Trophoblast cell (in vitro differentiated cells and primary cell): Measurements from ENCODE around the gene DCLRE1C.

ENCODE experiments used
- DNase-seq, 2 donors: peaks; one replicate each; pipeline ENCODE4 v3.0.0-alpha.2; 2016
- H2AFZ ChIP-seq: 2 replicates; pipeline ENCODE4 v1.6.1; 2013; ENCODE audit warnings: low read length, moderate library complexity, mild to moderate bottlenecking; ENCODE audit not compliant: insufficient read depth, poor library complexity
- H2AK5ac ChIP-seq: 2 replicates; pipeline ENCODE4 v1.6.1; 2013; ENCODE audit warnings: mild to moderate bottlenecking, low read length
- H2BK120ac ChIP-seq: 2 replicates; pipeline ENCODE4 v1.6.1; 2013; ENCODE audit warnings: low read length, mild to moderate bottlenecking, moderate library complexity; ENCODE audit not compliant: insufficient read depth, poor library complexity
- H2BK12ac ChIP-seq: 2 replicates; pipeline ENCODE4 v1.6.1; 2013; ENCODE audit warnings: mild to moderate bottlenecking, low read length, moderate library complexity
- H2BK5ac ChIP-seq: 2 replicates; pipeline ENCODE4 v1.6.1; 2013; ENCODE audit warnings: low read length, low read depth, moderate library complexity, mild to moderate bottlenecking; ENCODE audit not compliant: poor library complexity
- H3K14ac ChIP-seq: 2 replicates; pipeline ENCODE4 v1.6.1; 2013; ENCODE audit warnings: mild to moderate bottlenecking, low read length
- H3K18ac ChIP-seq: 2 replicates; pipeline ENCODE4 v1.6.1; 2013; ENCODE audit warnings: mild to moderate bottlenecking, low read length
- H3K23ac ChIP-seq: 2 replicates; pipeline ENCODE4 v1.6.1; 2013; ENCODE audit warnings: low read length
- H3K27ac ChIP-seq: 2 replicates; pipeline ENCODE4 v1.5.1; 2013; ENCODE audit warnings: low read depth, mild to moderate bottlenecking, inconsistent platforms, low read length, moderate library complexity
- H3K27me3 ChIP-seq: 2 replicates; pipeline ENCODE4 v1.6.1; 2013; ENCODE audit warnings: inconsistent platforms, mild to moderate bottlenecking, low read length, moderate library complexity; ENCODE audit not compliant: insufficient read depth
- H3K36me3 ChIP-seq, 2 experiments: 1 replicate in 1 of 2; 2 replicates in 1 of 2; pipeline ENCODE4 v1.6.1; 2013; ENCODE audit warnings: low read length in 2 of 2, mild to moderate bottlenecking in 2 of 2, moderate library complexity in 1 of 2; ENCODE audit not compliant: insufficient read depth in 2 of 2, control insufficient read depth in 1 of 2
- H3K4ac ChIP-seq: 2 replicates; pipeline ENCODE4 v1.6.1; 2013; ENCODE audit warnings: low read depth, mild to moderate bottlenecking, low read length, moderate library complexity
- H3K4me1 ChIP-seq, 2 experiments: 1 replicate in 1 of 2; 2 replicates in 1 of 2; pipeline ENCODE4 v1.6.1; 2013; ENCODE audit warnings: low read length in 2 of 2, mild to moderate bottlenecking in 2 of 2, moderate library complexity in 1 of 2; ENCODE audit not compliant: insufficient read depth in 2 of 2, control insufficient read depth in 1 of 2
- H3K4me2 ChIP-seq: 2 replicates; pipeline ENCODE4 v1.6.1; 2013; ENCODE audit warnings: inconsistent platforms, mild to moderate bottlenecking, low read length, moderate library complexity
- H3K4me3 ChIP-seq: 2 replicates; pipeline ENCODE4 v1.5.1; 2013; ENCODE audit warnings: mild to moderate bottlenecking, low read depth, low read length, inconsistent platforms
- H3K79me1 ChIP-seq: one replicate; pipeline ENCODE4 v1.6.1; 2013; ENCODE audit warnings: low read length
- H3K79me2 ChIP-seq: 2 replicates; pipeline ENCODE4 v1.6.1; 2013; ENCODE audit warnings: low read length, mild to moderate bottlenecking; ENCODE audit not compliant: control insufficient read depth, insufficient read depth, poor library complexity
- H3K9ac ChIP-seq: 2 replicates; pipeline ENCODE4 v1.6.1; 2013; ENCODE audit warnings: mild to moderate bottlenecking, low read length
- H3K9me3 ChIP-seq: 2 replicates; pipeline ENCODE4 v1.6.1; 2013; ENCODE audit warnings: low read depth, mild to moderate bottlenecking, control low read depth, inconsistent platforms, low read length; ENCODE audit not compliant: insufficient read depth
- H4K12ac ChIP-seq: 2 replicates; pipeline ENCODE4 v1.6.1; 2013; ENCODE audit warnings: low read depth, mild to moderate bottlenecking, low read length, moderate library complexity
- H4K8ac ChIP-seq: 2 replicates; pipeline ENCODE4 v1.6.1; 2013; ENCODE audit warnings: low read depth, mild to moderate bottlenecking, low read length, moderate library complexity
- H4K91ac ChIP-seq: one replicate; pipeline ENCODE4 v1.6.1; 2013; ENCODE audit warnings: low read depth, mild to moderate bottlenecking, low read length, moderate library complexity
- WGBS: extraction: QIAGEN DNeasy Blood & Tissue Kit; methylation state at CpG from one replicate; pipeline ENCODE4 v1.1.7; 2013; ENCODE audit warnings: missing lambda C conversion rate; ENCODE audit not compliant: insufficient read length, insufficient coverage; ENCODE audit errors: extremely low coverage; 5-methylcytosine and 5-hydroxymethylcytosine counted together

Gene DCLRE1C

DNA sequence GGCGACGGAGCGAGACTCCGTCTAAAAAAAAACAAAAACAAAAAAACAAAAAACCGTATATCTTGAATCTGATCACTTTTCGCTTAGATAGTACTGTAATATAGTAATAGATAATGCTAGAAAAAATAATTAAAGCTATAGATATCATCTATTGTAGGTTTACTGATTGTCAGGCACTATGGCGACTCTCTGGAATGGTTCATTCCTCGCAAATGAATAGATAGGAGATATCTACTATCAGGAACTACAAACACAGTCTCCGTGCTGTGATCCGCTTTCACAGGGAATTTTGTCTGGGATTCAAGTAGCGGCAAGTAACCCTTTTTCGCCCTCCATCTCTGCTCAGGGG, 5.0 kb upstream of the DCLRE1C start:
- peaks cover 5% of the 10 kb centered on the region for H3K79me2 ChIP-seq
- no peak overlapping the region for H3K18ac ChIP-seq
- H3K79me1 ChIP-seq = peaks cover 13% of the 10 kb centered on the region
- no peak overlapping the region for H2BK12ac ChIP-seq
- no peaks in the 10 kb centered on the region for H3K27me3 ChIP-seq
- H3K4me1 ChIP-seq = no peaks in the 10 kb centered on the region
- peak overlapping the region; percentile 85 for H3K4me3 ChIP-seq
- H3K9me3 ChIP-seq = no peaks in the 10 kb centered on the region
- H3K27ac ChIP-seq = no peak overlapping the region
- H4K91ac ChIP-seq = peak overlapping the region; percentile 8
- peak overlapping the region; percentile 80 for H3K4me2 ChIP-seq
- peak overlapping the region; percentile 43 for H2AFZ ChIP-seq
- H4K8ac ChIP-seq = peak overlapping the region; percentile 77
- no peak overlapping the region for H2BK5ac ChIP-seq
- H2AK5ac ChIP-seq = no peak overlapping the region
- no peak overlapping the region for H3K23ac ChIP-seq
- H3K4ac ChIP-seq = no peak overlapping the region
- DNase-seq = no peak
- H3K36me3 ChIP-seq = no peaks in the 10 kb centered on the region
- H3K9ac ChIP-seq = peak overlapping the region; percentile 50
- no peak overlapping the region for H3K14ac ChIP-seq
- peak overlapping the region; percentile 44 for H4K12ac ChIP-seq
- no CpG with 5 or more reads among the region's 12 CpGs for WGBS
- H2BK120ac ChIP-seq = no peak overlapping the region

- H3K14ac ChIP-seq = no peak overlapping the region
- H3K27me3 ChIP-seq = no peaks in the 10 kb centered on the region
- H2BK120ac ChIP-seq = no peak overlapping the region
- no peak overlapping the region for H3K4me3 ChIP-seq
- H2AK5ac ChIP-seq = peak overlapping the region; percentile 72
- WGBS = no CpG with 5 or more reads among the region's 19 CpGs
- H3K79me2 ChIP-seq = peaks cover 6% of the 10 kb centered on the region
- H3K36me3 ChIP-seq = peaks cover 0 to 1% of the 10 kb centered on the region in 2 experiments
- H3K4me1 ChIP-seq = peaks cover 3% of the 10 kb centered on the region in 2 experiments
- H4K91ac ChIP-seq = no peak overlapping the region
- H3K9me3 ChIP-seq = no peaks in the 10 kb centered on the region
- H3K9ac ChIP-seq = no peak overlapping the region
- peaks cover 13% of the 10 kb centered on the region for H3K79me1 ChIP-seq
- no peak overlapping the region for H2BK5ac ChIP-seq
- H4K8ac ChIP-seq = peak overlapping the region; percentile 11
- peak overlapping the region; percentile 45 for H2BK12ac ChIP-seq
- H3K27ac ChIP-seq = no peak overlapping the region
- H2AFZ ChIP-seq = no peak overlapping the region
- no peak overlapping the region for H4K12ac ChIP-seq
- no peak for DNase-seq
- no peak overlapping the region for H3K23ac ChIP-seq
- no peak overlapping the region for H3K4me2 ChIP-seq
- no peak overlapping the region for H3K18ac ChIP-seq
- H3K4ac ChIP-seq = no peak overlapping the region
Measured at GRCh38 chr10:14954934-14955333, 1.0 kb upstream of the DCLRE1C start.

DNA sequence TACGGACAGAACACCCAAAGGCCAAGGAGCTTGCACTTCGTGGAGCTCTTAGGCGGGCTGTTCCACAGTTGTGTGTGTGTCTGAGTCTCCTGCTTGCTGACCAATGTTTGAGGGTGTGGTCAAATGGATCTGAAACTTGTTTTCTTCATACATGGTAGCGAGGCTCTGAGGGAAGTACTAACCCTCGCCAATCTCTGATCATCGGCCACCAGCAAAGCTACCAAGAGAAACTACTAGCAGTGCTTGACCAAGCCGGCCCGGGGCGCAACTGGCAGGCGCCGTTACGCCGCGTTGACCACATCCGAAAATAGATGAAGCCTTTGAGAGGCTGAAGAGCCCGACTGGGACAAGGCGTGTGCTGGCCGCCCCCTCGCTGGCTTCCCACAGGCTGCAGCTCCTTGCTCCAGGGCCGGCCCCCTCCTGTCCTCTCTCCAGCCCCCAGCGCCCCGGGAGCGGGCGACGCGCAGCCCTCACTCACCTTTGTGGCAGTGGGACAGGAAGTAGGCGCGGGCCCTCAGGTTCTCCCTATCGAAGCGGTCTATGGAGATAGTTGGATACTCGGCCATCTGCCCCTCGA, 384 bp downstream of the DCLRE1C start:
- Histone ChIP-seq H3K4me1 (peaks cover 3% of the 10 kb centered on the region in 2 experiments), H3K4me2 (peak overlapping the region; percentile 77), H3K4me3 (peak overlapping the region; percentile 78), H3K18ac (peak overlapping the region; percentile 24), H4K12ac (peak overlapping the region; percentile 36), H3K9me3 (no peaks in the 10 kb centered on the region), H2BK5ac (peak overlapping the region; percentile 15), H4K91ac (peak overlapping the region; percentile 41), H2AK5ac (no peak overlapping the region), H3K4ac (peak overlapping the region; percentile 18), H3K79me1 (peaks cover 4% of the 10 kb centered on the region), H2BK12ac (no peak overlapping the region), H3K9ac (peak overlapping the region; percentile 77), H3K36me3 (peaks cover 0 to 2% of the 10 kb centered on the region in 2 experiments), H3K27me3 (no peaks in the 10 kb centered on the region), H3K23ac (no peak overlapping the region), H3K27ac (no peak overlapping the region), H2AFZ (peak overlapping the region; percentile 74), H4K8ac (peak overlapping the region; percentile 72), H2BK120ac (peak overlapping the region; percentile 46), H3K14ac (peak overlapping the region; percentile 53), H3K79me2 (peaks cover 1% of the 10 kb centered on the region)
- peak; percentile 17 to 55 for DNase-seq
- no CpG with 5 or more reads among the region's 32 CpGs for WGBS

DNA sequence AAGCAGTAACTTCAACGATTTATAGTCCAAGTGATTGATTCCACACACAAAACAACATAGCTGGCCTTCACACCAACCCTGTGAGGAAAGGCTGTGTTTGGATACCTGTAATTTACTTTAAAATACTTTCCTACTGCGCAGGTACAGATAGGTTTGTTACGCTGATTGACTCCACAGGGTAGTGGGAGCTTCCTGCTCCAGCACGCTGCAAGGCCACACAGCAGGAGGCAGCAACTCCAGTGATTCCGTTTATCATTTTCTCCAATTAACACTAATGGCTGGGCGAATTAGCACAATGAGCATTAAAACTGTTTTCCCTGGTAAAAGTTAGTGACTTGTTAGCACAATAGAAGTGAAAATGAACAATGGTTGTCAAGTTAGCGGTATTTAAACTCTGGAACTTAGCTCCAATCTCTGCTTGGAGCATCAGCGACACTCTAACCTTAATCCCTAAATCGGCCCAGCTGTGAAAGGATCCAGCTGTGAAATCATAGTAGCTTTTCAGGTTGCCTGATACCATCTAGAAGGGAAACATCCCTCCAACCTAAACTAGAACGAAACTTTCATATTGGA, 959 bp downstream of the DCLRE1C start:
- Histone ChIP-seq H3K4ac (peak overlapping the region; percentile 8), H4K91ac (no peak overlapping the region), H3K79me2 (peaks cover 1% of the 10 kb centered on the region), H2BK12ac (no peak overlapping the region), H3K4me3 (peak overlapping the region; percentile 78), H3K27ac (no peak overlapping the region), H3K36me3 (peaks cover 0 to 3% of the 10 kb centered on the region in 2 experiments), H2AFZ (no peak overlapping the region), H3K4me1 (peaks cover 3% of the 10 kb centered on the region in 2 experiments), H3K4me2 (peak overlapping the region; percentile 77), H3K79me1 (peaks cover 4% of the 10 kb centered on the region), H2BK120ac (no peak overlapping the region), H2BK5ac (no peak overlapping the region), H4K8ac (no peak overlapping the region), H4K12ac (no peak overlapping the region), H3K23ac (no peak overlapping the region), H3K9ac (peak overlapping the region; percentile 14), H3K27me3 (no peaks in the 10 kb centered on the region), H3K14ac (no peak overlapping the region), H2AK5ac (no peak overlapping the region), H3K9me3 (no peaks in the 10 kb centered on the region), H3K18ac (no peak overlapping the region)
- no peak for DNase-seq
- WGBS = no CpG with 5 or more reads among the region's 10 CpGs
